Caki2 (cell line): ENCODE data around the gene NDOR1. TPM values are rescaled to one million over a fixed set of nuclear protein-coding genes. Genes with fewer than 3 reads are reported as not detected.

ENCODE experiments used
- DNase-seq: peaks from one replicate; pipeline ENCODE4 v3.0.0-alpha.2; 2015; ENCODE audit warnings: low read depth
- in situ Hi-C: cut with HindIII; loops from 2 replicates; pipeline ENCODE4 v1.10.0; 2016; ENCODE audit warnings: low sequenced_read_pairs, low pct_unique_long_range_greater_than_20kb, mixed read lengths
- total RNA-seq: library from RNA; depleted of rRNA; stranded (reverse); fragments of >200 nt; shearing (Covaris generic); gene quantifications from 2 replicates; pipeline ENCODE4 v1.2.3, GENCODE V29; 2014; ENCODE audit warnings: low replicate concordance

The NDOR1 gene
- total RNA-seq, 1 experiment from 2014 or later, result 8.1 TPM

GRCh38 chr9:137213160-137214060 lies 7.9 kb downstream of the NDOR1 start:
- in situ Hi-C loops, result no loop called here
- no peak for DNase-seq

- in situ Hi-C loops, result no loop called here
- DNase-seq, result no peak
Measured at GRCh38 chr9:137214620-137215019, 9.1 kb downstream of the NDOR1 start.

GRCh38 chr9:137215196-137215986 lies 9.9 kb downstream of the NDOR1 start:
- no peak for DNase-seq
- in situ Hi-C loops, result no loop called here

- no peak for DNase-seq
- in situ Hi-C loops, result no loop called here
Measured at GRCh38 chr9:137216188-137216965, 10.9 kb downstream of the NDOR1 start.

GRCh38 chr9:137217276-137218211 lies 12.0 kb downstream of the NDOR1 start:
- DNase-seq, result peak; percentile 85
- in situ Hi-C loops, result no loop called here

- in situ Hi-C loops, result no loop called here
- DNase-seq, result no peak
Measured at GRCh38 chr9:137218212-137218753, 12.8 kb downstream of the NDOR1 start.

GRCh38 chr9:137218754-137219271 lies 13.3 kb downstream of the NDOR1 start:
- in situ Hi-C loops, result no loop called here
- peak; percentile 73 for DNase-seq

GRCh38 chr9:137219757-137220316 lies 14.3 kb downstream of the NDOR1 start:
- in situ Hi-C loops, result no loop called here
- DNase-seq, result no peak

GRCh38 chr9:137220317-137221094 lies 15.0 kb downstream of the NDOR1 start:
- in situ Hi-C loops, result no loop called here
- no peak for DNase-seq

- DNase-seq, result no peak
- in situ Hi-C loops, result no loop called here
Measured at GRCh38 chr9:137221095-137221505, 15.6 kb downstream of the NDOR1 start.

- in situ Hi-C loops, result no loop called here
- no peak for DNase-seq
Measured at GRCh38 chr9:137221506-137222111, 16.1 kb downstream of the NDOR1 start.

- in situ Hi-C loops, result no loop called here
- no peak for DNase-seq
Measured at GRCh38 chr9:137222190-137223077, 16.9 kb downstream of the NDOR1 start, which contains the start of gene RNF208. TSS of gene RNF208 (minus strand) at chr9:137222240. CDS start at chr9:137221212, 1,028 bp downstream.

GRCh38 chr9:137223078-137223970 lies 17.8 kb downstream of the NDOR1 start:
- in situ Hi-C loops, result no loop called here
- peak; percentile 88 for DNase-seq
